ENCODE results near the gene MRPL42. TPM values are rescaled to one million over a fixed set of nuclear protein-coding genes. Genes with fewer than 3 reads are reported as not detected.

The MRPL42 gene
- total RNA-seq, 1 experiment from 2014 or later = 108 TPM

DNA sequence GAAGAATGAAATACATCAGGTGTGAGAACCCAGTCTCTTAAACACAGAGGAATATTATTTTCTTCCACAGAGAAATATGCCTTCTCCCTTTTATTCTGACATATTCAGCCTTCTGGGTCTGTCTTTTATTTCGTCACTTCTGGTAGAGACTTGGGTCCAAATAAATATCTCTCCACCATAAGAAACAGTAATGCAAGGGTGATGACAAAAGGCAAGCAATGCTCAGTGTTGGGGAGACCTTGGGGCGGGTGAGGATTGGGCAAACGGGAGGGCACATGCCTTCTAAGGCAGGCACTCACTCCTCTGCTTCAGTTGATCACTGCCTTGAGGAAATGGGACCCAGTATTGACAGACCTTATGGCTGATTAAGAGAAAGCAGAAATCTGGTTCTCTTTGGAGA is 98.4 kb downstream of the MRPL42 start:
- Histone ChIP-seq H3T11ph (ENCODE audit: low read length) (no peak overlapping the region), H4K8ac (replicated peaks; ENCODE audit: insufficient read length, low read depth, low read length) (no peak overlapping the region), H2BK5ac (ENCODE audit: insufficient read length, low read length) (no peak overlapping the region), H2AFZ (ENCODE audit: low read length) (no peak overlapping the region), H3K27me3 (ENCODE audit: insufficient read depth, low read length) (no peaks in the 10 kb centered on the region), H4K20me1 (ENCODE audit: control insufficient read depth, insufficient read depth, insufficient read length) (no peaks in the 10 kb centered on the region), H3K23me2 (ENCODE audit: insufficient read length, low read depth, low read length, poor library complexity, severe bottlenecking) (peaks cover 4% of the 10 kb centered on the region), H3K4me1 (ENCODE audit: insufficient read depth, low read length) (no peaks in the 10 kb centered on the region), H3K4ac (ENCODE audit: low read depth, low read length) (no peak overlapping the region), H2BK15ac (ENCODE audit: low read depth, low read length) (no peak overlapping the region), H3K27ac (ENCODE audit: insufficient read length, low read depth, low read length) (no peak overlapping the region), H3K14ac (ENCODE audit: insufficient read depth, low read length) (no peak overlapping the region), H4K91ac (ENCODE audit: insufficient read length, low read depth, low read length) (no peak overlapping the region), H3K9ac (ENCODE audit: extremely low read depth, insufficient read length, low read length) (no peak overlapping the region), H3K79me2 (ENCODE audit: insufficient read depth, low read length) (no peaks in the 10 kb centered on the region), H3K18ac (ENCODE audit: insufficient read length, low read depth, low read length) (no peak overlapping the region), H2BK12ac (ENCODE audit: insufficient read length, low read depth, low read length) (no peak overlapping the region), H3K56ac (ENCODE audit: insufficient read length, low read depth, low read length) (no peak overlapping the region), H3K79me1 (ENCODE audit: insufficient read depth, low read depth, low read length, poor library complexity, severe bottlenecking) (no peaks in the 10 kb centered on the region), H3K9me3 (ENCODE audit: control insufficient read depth, low read depth, low read length) (no peaks in the 10 kb centered on the region), H2BK20ac (ENCODE audit: low read depth, low read length, poor library complexity, severe bottlenecking) (no peak overlapping the region), H3K23ac (ENCODE audit: insufficient read length, low read depth, low read length) (no peak overlapping the region), H2BK120ac (ENCODE audit: low read depth, low read length, poor library complexity, severe bottlenecking) (no peak overlapping the region), H2AK5ac (ENCODE audit: insufficient read length, low read length) (no peak overlapping the region), H4K5ac (ENCODE audit: insufficient read length, low read depth, low read length) (no peak overlapping the region), H3K4me2 (ENCODE audit: insufficient read depth, insufficient read length, low read length) (no peak overlapping the region)
- H3K9me3 Mint-ChIP-seq = peaks cover 6% of the 10 kb centered on the region in 2 experiments; a peak in 3 of 5 replicates
- peaks cover 2% of the 10 kb centered on the region in 2 experiments; a peak in 2 of 4 replicates for H3K4me1 Mint-ChIP-seq
- H3K4me3 Mint-ChIP-seq = no peak overlapping the region
- no CpG with 5 or more reads among the region's 3 CpGs for WGBS (ENCODE audit: extremely low coverage, insufficient read length, low lambda C conversion rate)
- no peak for DNase-seq
- H3K36me3 Mint-ChIP-seq (ENCODE audit: insufficient read depth in 1 of 3, low read depth in 3 of 3) = peaks cover 27 to 42% (median 41%) of the 10 kb centered on the region in 3 experiments
- no peak overlapping the region for H3K27ac Mint-ChIP-seq
- TF ChIP-seq CTCF (conservative IDR thresholded peaks at IDR 0.05) = no peak
- H3K27me3 Mint-ChIP-seq (ENCODE audit: low read depth) = no peaks in the 10 kb centered on the region

Other genes starting within 250 kb of the MRPL42 start
- 39.9 and 40.6 TPM in 2 replicates for gene NUDT4, start 89.6 kb upstream of the MRPL42 start, total RNA-seq (2021)
- gene UBE2N, start 25.6 kb upstream of the MRPL42 start, total RNA-seq (2021) = 188 and 192 TPM in 2 replicates
- 57.2 and 59.0 TPM in 2 replicates for gene SOCS2, start 105.2 kb downstream of the MRPL42 start, total RNA-seq (2021)
- 7.6 and 8.1 TPM in 2 replicates for gene CRADD, start 209.9 kb downstream of the MRPL42 start, total RNA-seq (2021)

All from H9 (cell line).